ENCODE data around the gene TEKT1. TPM values are rescaled to one million over a fixed set of nuclear protein-coding genes. Genes with fewer than 3 reads are reported as not detected.

The TEKT1 gene
- polyA plus RNA-seq, 1 donor (not counting 4 experiments of a cell fraction or from before 2014, with no cell fraction given), result not detected

DNA sequence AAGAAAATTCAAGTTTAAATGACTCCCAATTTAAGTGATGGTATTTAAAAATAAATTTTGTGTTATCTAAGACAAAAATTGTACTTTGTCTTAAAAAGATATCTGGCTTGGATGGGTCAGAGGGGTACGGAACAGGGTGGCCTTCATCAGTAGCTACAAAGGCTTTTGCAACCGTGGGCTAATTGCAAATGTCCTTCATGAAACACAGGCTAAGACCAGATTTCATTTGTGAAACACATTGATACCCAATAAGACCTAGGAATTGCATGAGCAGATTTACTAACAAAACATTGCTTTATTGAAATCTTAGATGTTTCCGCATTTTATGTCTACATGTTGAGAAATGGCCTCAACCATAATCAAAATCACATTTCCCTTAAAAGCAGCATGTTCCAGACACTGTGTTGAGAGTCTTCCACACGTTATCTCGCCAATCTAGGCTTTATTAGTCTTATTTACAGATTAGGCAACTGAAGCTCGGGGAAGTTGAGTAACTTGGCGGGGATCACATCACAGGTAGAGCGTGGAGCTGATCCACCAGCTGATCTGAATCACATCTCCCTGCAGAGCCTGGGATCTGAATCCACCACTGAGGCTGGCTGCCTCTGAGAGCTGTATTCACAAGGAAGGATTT lies 33.7 kb downstream of the TEKT1 start:
- dilution Hi-C loops (cut with MboI; ENCODE audit: extremely low pct_ligation_motif_present, low sequenced_read_pairs), result no loop called here
- no peak for FAIRE-seq
- H3K9ac ChIP-seq (ENCODE audit: control insufficient read depth, extremely low read depth, insufficient read depth, low read length), result no peak overlapping the region
- no peaks in the 10 kb centered on the region for H3K36me3 ChIP-seq (ENCODE audit: control insufficient read depth in 2 of 2, extremely low read depth in 1 of 2, insufficient read depth in 2 of 2, low read length in 2 of 2)
- H3K4me3 ChIP-seq (ENCODE audit: control insufficient read depth in 2 of 3, extremely low read depth in 1 of 3, insufficient read depth in 2 of 3, low read depth in 1 of 3, low read length in 3 of 3), result no peak overlapping the region
- H2AFZ ChIP-seq (ENCODE audit: control insufficient read depth, low read length), result no peak overlapping the region
- H3K27me3 ChIP-seq (ENCODE audit: control insufficient read depth, extremely low read depth, insufficient read depth, low read length), result no peaks in the 10 kb centered on the region
- no peak for TF ChIP-seq EZH2 (IDR thresholded peaks at IDR 0.05; ENCODE audit: low read length)
- TF ChIP-seq, protein P1, sequence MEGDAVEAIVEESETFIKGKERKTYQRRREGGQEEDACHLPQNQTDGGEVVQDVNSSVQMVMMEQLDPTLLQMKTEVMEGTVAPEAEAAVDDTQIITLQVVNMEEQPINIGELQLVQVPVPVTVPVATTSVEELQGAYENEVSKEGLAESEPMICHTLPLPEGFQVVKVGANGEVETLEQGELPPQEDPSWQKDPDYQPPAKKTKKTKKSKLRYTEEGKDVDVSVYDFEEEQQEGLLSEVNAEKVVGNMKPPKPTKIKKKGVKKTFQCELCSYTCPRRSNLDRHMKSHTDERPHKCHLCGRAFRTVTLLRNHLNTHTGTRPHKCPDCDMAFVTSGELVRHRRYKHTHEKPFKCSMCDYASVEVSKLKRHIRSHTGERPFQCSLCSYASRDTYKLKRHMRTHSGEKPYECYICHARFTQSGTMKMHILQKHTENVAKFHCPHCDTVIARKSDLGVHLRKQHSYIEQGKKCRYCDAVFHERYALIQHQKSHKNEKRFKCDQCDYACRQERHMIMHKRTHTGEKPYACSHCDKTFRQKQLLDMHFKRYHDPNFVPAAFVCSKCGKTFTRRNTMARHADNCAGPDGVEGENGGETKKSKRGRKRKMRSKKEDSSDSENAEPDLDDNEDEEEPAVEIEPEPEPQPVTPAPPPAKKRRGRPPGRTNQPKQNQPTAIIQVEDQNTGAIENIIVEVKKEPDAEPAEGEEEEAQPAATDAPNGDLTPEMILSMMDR (optimal IDR thresholded peaks at IDR 0.05 in 1 of 3, IDR thresholded peaks at IDR 0.05 in 1 of 3, conservative IDR thresholded peaks at IDR 0.05 in 1 of 3; ENCODE audit: extremely low read depth in 1 of 3, insufficient read depth in 2 of 3, low read length in 3 of 3), result no peak
- H3K27ac ChIP-seq (ENCODE audit: control insufficient read depth, insufficient read depth, low read length), result no peak overlapping the region
- H4K20me1 ChIP-seq (ENCODE audit: control insufficient read depth, extremely low read depth, insufficient read depth, low read length), result no peaks in the 10 kb centered on the region
- H3K4me2 ChIP-seq (ENCODE audit: control insufficient read depth, extremely low read depth, insufficient read depth, low read depth, low read length), result peak overlapping the region; percentile 18
- H3K9me1 ChIP-seq (ENCODE audit: control insufficient read depth, extremely low read depth, insufficient read depth, low read length), result no peaks in the 10 kb centered on the region
- no peaks in the 10 kb centered on the region for H3K79me2 ChIP-seq (ENCODE audit: control insufficient read depth, insufficient read depth, low read length)
- H3K9me3 ChIP-seq (ENCODE audit: control insufficient read depth, low read depth, low read length), result no peaks in the 10 kb centered on the region
- no peak for DNase-seq (ENCODE audit: low read depth, low spot score)
- peaks cover 24% of the 10 kb centered on the region for H3K4me1 ChIP-seq (ENCODE audit: control insufficient read depth, extremely low read depth, insufficient read depth, low read length)

- no peak overlapping the region for H3K4me3 ChIP-seq (ENCODE audit: control insufficient read depth in 2 of 3, extremely low read depth in 1 of 3, insufficient read depth in 2 of 3, low read depth in 1 of 3, low read length in 3 of 3)
- H3K4me2 ChIP-seq (ENCODE audit: control insufficient read depth, extremely low read depth, insufficient read depth, low read depth, low read length), result peak overlapping the region; percentile 41
- DNase-seq (ENCODE audit: low read depth, low spot score) (peak; percentile 79), FAIRE-seq (peak; percentile 86)
- peaks cover 24% of the 10 kb centered on the region for H3K4me1 ChIP-seq (ENCODE audit: control insufficient read depth, extremely low read depth, insufficient read depth, low read length)
- H2AFZ ChIP-seq (ENCODE audit: control insufficient read depth, low read length), result no peak overlapping the region
- no peak overlapping the region for H3K9ac ChIP-seq (ENCODE audit: control insufficient read depth, extremely low read depth, insufficient read depth, low read length)
- dilution Hi-C loops (cut with MboI; ENCODE audit: extremely low pct_ligation_motif_present, low sequenced_read_pairs), result no loop called here
- peak overlapping the region; percentile 8 for H3K27ac ChIP-seq (ENCODE audit: control insufficient read depth, insufficient read depth, low read length)
- H3K27me3 ChIP-seq (ENCODE audit: control insufficient read depth, extremely low read depth, insufficient read depth, low read length), result no peaks in the 10 kb centered on the region
- TF ChIP-seq, protein P1 (optimal IDR thresholded peaks at IDR 0.05 in 1 of 3, IDR thresholded peaks at IDR 0.05 in 1 of 3, conservative IDR thresholded peaks at IDR 0.05 in 1 of 3; ENCODE audit: extremely low read depth in 1 of 3, insufficient read depth in 2 of 3, low read length in 3 of 3), result no peak
- TF ChIP-seq EZH2 (IDR thresholded peaks at IDR 0.05; ENCODE audit: low read length), result no peak
- no peaks in the 10 kb centered on the region for H4K20me1 ChIP-seq (ENCODE audit: control insufficient read depth, extremely low read depth, insufficient read depth, low read length)
- no peaks in the 10 kb centered on the region for H3K36me3 ChIP-seq (ENCODE audit: control insufficient read depth in 2 of 2, extremely low read depth in 1 of 2, insufficient read depth in 2 of 2, low read length in 2 of 2)
- H3K9me3 ChIP-seq (ENCODE audit: control insufficient read depth, low read depth, low read length), result no peaks in the 10 kb centered on the region
- H3K9me1 ChIP-seq (ENCODE audit: control insufficient read depth, extremely low read depth, insufficient read depth, low read length), result no peaks in the 10 kb centered on the region
- H3K79me2 ChIP-seq (ENCODE audit: control insufficient read depth, insufficient read depth, low read length), result no peaks in the 10 kb centered on the region
Observed at GRCh38 chr17:6796887-6797490, 34.5 kb downstream of the TEKT1 start.

All from keratinocyte (primary cell).